Neural progenitor cell (in vitro differentiated cells): ENCODE results near the gene ESYT2. TPM values are rescaled to one million over a fixed set of nuclear protein-coding genes. Genes with fewer than 3 reads are reported as not detected.
"Not testable (repeated sequence)": the region's sequence is repeated elsewhere in the genome, so short reads cannot be mapped to it uniquely, and the experiment has no call there.

Experiments
- DNase-seq: peaks from one replicate; pipeline ENCODE4 v3.0.0-alpha.2; 2016; ENCODE audit warnings: low spot score
- H2AFZ ChIP-seq: fragments of 200-600 bp; sonication (generic); replicated peaks from 2 replicates; pipeline ENCODE4 v1.6.1; 2016; ENCODE audit warnings: antibody characterized with exemption
- H3F3A ChIP-seq: fragments of 200-600 bp; sonication (generic); 2 replicates; pipeline ENCODE4 v1.6.1; 2016; ENCODE audit warnings: antibody characterized with exemption, low read depth
- H3K27ac ChIP-seq: fragments of 200-600 bp; sonication (generic); 2 replicates; pipeline ENCODE4 v1.5.1; 2016; ENCODE audit warnings: mild to moderate bottlenecking
- H3K27me3 ChIP-seq: fragments of 200-600 bp; sonication (generic); 2 replicates; pipeline ENCODE4 v1.6.1; 2016; ENCODE audit warnings: mild to moderate bottlenecking, moderate library complexity
- H3K36me3 ChIP-seq: fragments of 200-600 bp; sonication (generic); 2 replicates; pipeline ENCODE4 v1.5.1; 2016
- H3K4me1 ChIP-seq: fragments of 200-600 bp; sonication (generic); 2 replicates; pipeline ENCODE4 v1.6.1; 2016; ENCODE audit warnings: mixed run types
- H3K4me2 ChIP-seq: fragments of 200-600 bp; sonication (generic); 2 replicates; pipeline ENCODE4 v1.6.1; 2016
- H3K4me3 ChIP-seq: fragments of 200-600 bp; sonication (generic); 2 replicates; pipeline ENCODE4 v1.5.1; 2016
- H3K79me2 ChIP-seq: fragments of 200-600 bp; sonication (generic); 2 replicates; pipeline ENCODE4 v1.6.1; 2016; ENCODE audit warnings: low read depth
- H3K9ac ChIP-seq: fragments of 200-600 bp; sonication (generic); 2 replicates; pipeline ENCODE4 v1.6.1; 2016
- H3K9me3 ChIP-seq: fragments of 200-600 bp; sonication (generic); 2 replicates; pipeline ENCODE4 v1.5.1; 2016; ENCODE audit warnings: low read depth
- H4K20me1 ChIP-seq: fragments of 200-600 bp; sonication (generic); 2 replicates; pipeline ENCODE4 v1.6.1; 2016; ENCODE audit warnings: low read depth
- H3K27ac Mint-ChIP-seq: 3 replicates; pipeline ENCODE4 v1.8.0; 2021; ENCODE audit warnings: mixed read lengths
- H3K27me3 Mint-ChIP-seq: 2 replicates; pipeline ENCODE4 v1.8.0; 2022; ENCODE audit warnings: low read depth, mild to moderate bottlenecking, inconsistent platforms, moderate library complexity, mixed read lengths; ENCODE audit not compliant: insufficient read depth
- H3K36me3 Mint-ChIP-seq: 3 replicates; pipeline ENCODE4 v1.8.0; 2021; ENCODE audit warnings: mixed read lengths
- H3K4me1 Mint-ChIP-seq: 3 replicates; pipeline ENCODE4 v1.8.0; 2021; ENCODE audit warnings: mixed read lengths
- H3K4me3 Mint-ChIP-seq: 3 replicates; pipeline ENCODE4 v1.8.0; 2021; ENCODE audit warnings: mild to moderate bottlenecking, moderate library complexity, mixed read lengths
- H3K9me3 Mint-ChIP-seq: 3 replicates; pipeline ENCODE4 v1.8.0; 2020; ENCODE audit warnings: mixed read lengths
- CTCF ChIP-seq: fragments of 200-600 bp; sonication (generic); IDR thresholded peaks from 2 replicates; pipeline ENCODE4 v1.5.1; 2017; ENCODE audit warnings: antibody characterized with exemption, mild to moderate bottlenecking
- EZH2 ChIP-seq: fragments of 200-600 bp; sonication (generic); IDR thresholded peaks from 2 replicates; pipeline ENCODE4 v1.6.1; 2017; ENCODE audit warnings: antibody characterized with exemption, mild to moderate bottlenecking, moderate library complexity
- EZH2phosphoT487 ChIP-seq: fragments of 200-600 bp; sonication (generic); IDR thresholded peaks from 2 replicates; pipeline ENCODE4 v1.6.1; 2017; ENCODE audit warnings: antibody characterized with exemption
- total RNA-seq: library from RNA; depleted of rRNA; stranded (reverse); fragments of >200 nt; gene quantifications from 2 replicates; pipeline ENCODE4 v1.2.3, GENCODE V29; 2015; ENCODE audit warnings: low replicate concordance

Gene ESYT2
- total RNA-seq, 1 donor from 2014 or later: 33.4 TPM

DNA sequence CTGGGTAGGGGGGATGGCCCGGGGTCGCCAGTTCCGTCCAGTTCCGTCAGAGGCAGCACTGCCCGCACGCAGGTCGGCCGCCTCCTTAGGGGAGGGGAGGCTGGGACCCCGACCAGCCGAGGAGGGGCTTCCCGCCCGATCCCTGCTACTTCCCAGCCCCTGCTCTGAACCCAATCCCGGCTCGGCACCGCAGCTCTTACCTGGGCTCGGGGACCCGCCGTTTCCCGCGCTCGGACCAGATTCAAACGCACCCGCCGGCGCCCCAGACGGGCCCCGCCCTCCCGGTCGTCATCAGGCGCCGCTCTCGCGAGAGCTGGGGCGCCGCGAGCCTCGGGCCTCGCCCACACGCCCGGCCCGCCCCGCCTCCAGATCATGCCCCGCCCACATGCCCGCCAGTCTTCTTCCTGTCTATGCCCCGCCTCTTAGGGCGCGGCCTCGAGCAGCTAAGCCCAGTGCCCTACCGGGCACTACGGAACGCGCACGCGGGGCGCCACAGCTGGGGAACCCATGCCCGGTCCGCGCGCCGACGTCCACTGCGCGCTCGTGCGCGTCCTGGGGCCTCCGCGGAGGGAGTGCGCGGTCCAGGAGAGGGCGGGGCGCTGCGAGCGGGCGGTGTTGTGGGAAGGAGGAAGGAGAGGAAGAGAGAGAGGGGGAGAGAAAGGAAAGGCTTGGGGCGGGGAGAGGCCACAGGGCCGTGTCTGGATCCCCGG, 124.6 kb downstream of the ESYT2 start, which contains the start of gene NCAPG2:
NCAPG2 (minus strand) TSS at position 281 of the 710 bp plus-strand sequence. CDS start 2,905 bp downstream, outside the sequence.
- Mint-ChIP-seq H3K27me3 (peaks cover 3% of the 10 kb centered on the region), H3K36me3 (peaks cover 7% of the 10 kb centered on the region), H3K9me3 (no peaks in the 10 kb centered on the region), H3K4me3 (peak within 1 kb of the TSS; percentile 87), H3K4me1 (peaks cover 29% of the 10 kb centered on the region), H3K27ac (peak within 1 kb of the TSS; percentile 53)
- Histone ChIP-seq H3K36me3 (no peaks in the 10 kb centered on the region), H3K9ac (peak within 1 kb of the TSS; percentile 90), H2AFZ (peak within 1 kb of the TSS; percentile 53), H3K4me3 (peak within 1 kb of the TSS; percentile 69), H3F3A (peaks cover 8% of the 10 kb centered on the region), H3K4me1 (peaks cover 18% of the 10 kb centered on the region), H4K20me1 (peaks cover 14% of the 10 kb centered on the region), H3K79me2 (peaks cover 49% of the 10 kb centered on the region), H3K4me2 (peak within 1 kb of the TSS; percentile 92), H3K27ac (no peak within 1 kb of the TSS), H3K27me3 (no peaks in the 10 kb centered on the region), H3K9me3 (no peaks in the 10 kb centered on the region)
- TF ChIP-seq EZH2 (no peak), EZH2phosphoT487 (no peak), CTCF (peak; percentile 11)
- DNase-seq: peak; percentile 99

DNA sequence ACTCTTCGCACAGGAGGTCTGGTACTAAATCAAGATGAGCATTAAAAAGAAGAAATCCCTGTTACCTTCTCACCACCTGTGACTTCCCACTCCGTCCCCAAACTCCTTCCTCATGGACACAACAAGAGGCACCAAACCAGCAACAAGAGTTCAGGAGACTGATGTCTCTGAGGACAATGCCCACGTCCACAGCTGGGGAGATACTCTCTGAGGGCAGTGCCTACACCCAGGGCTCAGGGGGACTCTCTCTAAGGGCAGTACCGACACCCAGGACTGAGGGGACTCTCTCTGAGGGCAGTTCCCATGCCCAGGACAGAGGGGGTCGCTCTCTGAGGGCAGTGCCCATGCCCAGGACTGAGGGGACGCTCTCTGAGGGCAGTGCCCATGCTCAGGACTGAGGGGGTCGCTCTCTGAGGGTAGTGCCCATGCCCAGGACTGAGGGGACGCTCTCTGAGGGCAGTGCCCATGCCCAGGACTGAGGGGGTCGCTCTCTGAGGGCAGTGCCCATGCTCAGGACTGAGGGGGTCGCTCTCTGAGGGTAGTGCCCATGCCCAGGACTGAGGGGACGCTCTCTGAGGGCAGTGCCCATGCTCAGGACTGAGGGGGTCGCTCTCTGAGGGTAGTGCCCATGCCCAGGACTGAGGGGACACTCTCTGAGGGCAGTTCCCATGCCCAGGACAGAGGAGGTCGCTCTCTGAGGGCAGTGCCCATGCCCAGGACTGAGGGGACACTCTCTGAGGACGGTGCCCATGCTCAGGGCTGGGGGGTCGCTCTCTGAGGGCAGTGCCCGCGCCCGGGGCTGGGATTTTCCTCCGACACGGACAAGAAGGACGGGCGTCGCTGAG, 125.4 kb downstream of the ESYT2 start:
- H3F3A ChIP-seq, DNase-seq, H3K27me3 ChIP-seq, H3K9me3 ChIP-seq, H3K27me3 Mint-ChIP-seq, H2AFZ ChIP-seq, H3K36me3 ChIP-seq, H3K9me3 Mint-ChIP-seq, H3K27ac ChIP-seq: not testable (repeated sequence)
- Histone ChIP-seq H3K79me2 (peaks cover 57% of the 10 kb centered on the region), H3K4me3 (peak overlapping the region; percentile 69), H3K9ac (peak overlapping the region; percentile 90), H4K20me1 (peaks cover 14% of the 10 kb centered on the region), H3K4me1 (peaks cover 18% of the 10 kb centered on the region), H3K4me2 (peak overlapping the region; percentile 80)
- Mint-ChIP-seq H3K27ac (peak overlapping the region; percentile 53), H3K4me1 (peaks cover 29% of the 10 kb centered on the region), H3K4me3 (peak overlapping the region; percentile 87), H3K36me3 (peaks cover 13% of the 10 kb centered on the region)

DNA sequence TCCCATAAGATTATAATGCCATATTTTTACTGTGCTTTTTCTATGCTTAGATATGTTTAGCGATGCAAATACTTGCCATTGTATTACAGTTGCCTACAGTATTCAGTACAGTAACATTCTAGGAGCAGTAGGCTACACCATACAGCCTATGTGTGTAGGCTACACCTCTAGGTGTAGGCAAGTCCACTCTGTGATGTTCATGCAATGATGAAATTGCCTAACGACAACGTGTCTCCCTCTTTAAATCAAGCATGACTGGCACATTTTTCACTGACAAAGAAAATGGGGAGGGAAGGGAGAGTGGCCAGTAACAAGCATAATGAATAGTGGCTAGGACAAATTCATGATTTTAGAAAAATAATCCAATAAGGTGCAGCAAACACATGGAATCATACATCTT, 126.4 kb downstream of the ESYT2 start:
- Histone ChIP-seq H3K4me2 (peak overlapping the region; percentile 80), H3K27ac (no peak overlapping the region), H3K4me1 (peaks cover 18% of the 10 kb centered on the region), H3K4me3 (peak overlapping the region; percentile 69), H3K9me3 (no peaks in the 10 kb centered on the region), H3K79me2 (peaks cover 66% of the 10 kb centered on the region), H3K36me3 (peaks cover 4% of the 10 kb centered on the region), H2AFZ (no peak overlapping the region), H4K20me1 (peaks cover 14% of the 10 kb centered on the region), H3K9ac (no peak overlapping the region), H3K27me3 (no peaks in the 10 kb centered on the region), H3F3A (peaks cover 8% of the 10 kb centered on the region)
- Mint-ChIP-seq H3K4me3 (peak overlapping the region; percentile 85), H3K27me3 (peaks cover 3% of the 10 kb centered on the region), H3K36me3 (peaks cover 14% of the 10 kb centered on the region), H3K4me1 (peaks cover 29% of the 10 kb centered on the region), H3K9me3 (no peaks in the 10 kb centered on the region), H3K27ac (no peak overlapping the region)
- no peak for DNase-seq
- TF ChIP-seq CTCF (no peak), EZH2 (no peak), EZH2phosphoT487 (no peak)
